NCI-H510A (cell line): ENCODE data around the gene SLC8B1.
"Not testable (repeated sequence)": the region's sequence is repeated elsewhere in the genome, so short reads cannot be mapped to it uniquely, and the experiment has no call there.

Experiments
- DNase-seq: peaks from one replicate; lab custom pipeline; 2025; lab: John Stamatoyannopoulos, UW

Gene SLC8B1

GRCh38 chr12:113354192-113354591 lies 19.3 kb upstream of the SLC8B1 start:
- not testable (repeated sequence) for DNase-seq

DNA sequence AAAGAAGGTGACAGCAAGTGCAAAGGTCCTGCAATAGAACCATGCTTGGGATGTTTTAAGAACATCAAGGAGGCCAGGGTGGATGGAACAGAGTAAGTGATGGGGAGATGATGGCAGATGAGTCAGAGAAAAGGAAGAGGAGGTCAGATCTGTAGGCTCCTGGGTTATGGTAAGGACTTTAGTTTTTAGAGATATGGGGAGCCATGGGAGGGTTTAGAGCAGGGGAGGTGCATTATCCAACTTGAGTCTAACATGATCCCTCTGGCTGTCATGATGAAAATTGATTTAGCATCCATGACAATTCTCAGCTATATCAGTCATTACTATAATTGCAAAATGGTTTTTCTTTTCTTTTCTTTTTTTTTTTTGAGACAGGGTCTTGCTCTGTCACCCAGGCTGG lies 16.2 kb upstream of the SLC8B1 start:
- DNase-seq = no peak

GRCh38 chr12:113348849-113349536 lies 14.1 kb upstream of the SLC8B1 start:
- no peak for DNase-seq

DNA sequence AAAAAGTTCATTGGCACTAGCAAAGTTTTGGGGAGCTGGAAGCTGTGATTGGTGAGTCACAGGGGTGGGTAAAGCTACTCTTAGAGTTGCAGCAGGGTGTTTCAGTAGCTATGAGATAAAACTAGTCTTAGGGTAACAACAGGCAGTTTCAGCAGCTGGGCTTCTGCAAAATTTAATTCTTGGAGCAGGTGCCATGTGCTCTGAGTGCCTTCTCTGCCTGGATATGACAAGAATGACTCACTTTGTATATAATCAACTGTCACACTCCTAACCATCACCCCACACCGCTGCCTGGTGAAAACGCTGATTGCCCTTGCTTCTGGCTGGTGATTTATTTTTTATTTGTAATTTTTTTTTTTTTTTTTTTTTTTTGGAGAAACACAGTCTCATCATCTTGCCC lies 13.0 kb upstream of the SLC8B1 start:
- DNase-seq = no peak

- no peak for DNase-seq
Measured at GRCh38 chr12:113347107-113347506, 12.2 kb upstream of the SLC8B1 start.

GRCh38 chr12:113346353-113346752 lies 11.4 kb upstream of the SLC8B1 start:
- no peak for DNase-seq

DNA sequence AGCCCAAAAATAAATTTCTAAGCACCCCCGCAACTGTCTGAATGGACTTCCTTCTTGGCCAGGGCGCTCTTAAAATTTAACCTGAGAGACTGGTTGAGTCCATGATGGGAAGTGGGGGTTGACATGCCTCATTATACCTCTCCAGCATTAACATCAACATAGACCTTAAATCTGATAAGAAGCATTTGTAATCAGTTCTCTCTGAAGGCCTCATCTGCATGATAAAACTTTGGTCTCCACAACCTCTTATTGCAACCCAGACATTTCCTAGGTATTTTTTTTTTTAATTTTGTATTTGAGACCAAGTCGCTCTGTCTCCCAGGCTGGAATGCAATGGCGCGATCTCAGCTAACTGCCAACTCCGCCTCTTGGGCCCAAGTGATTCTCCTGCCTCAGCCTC lies 10.4 kb upstream of the SLC8B1 start:
- no peak for DNase-seq

DNA sequence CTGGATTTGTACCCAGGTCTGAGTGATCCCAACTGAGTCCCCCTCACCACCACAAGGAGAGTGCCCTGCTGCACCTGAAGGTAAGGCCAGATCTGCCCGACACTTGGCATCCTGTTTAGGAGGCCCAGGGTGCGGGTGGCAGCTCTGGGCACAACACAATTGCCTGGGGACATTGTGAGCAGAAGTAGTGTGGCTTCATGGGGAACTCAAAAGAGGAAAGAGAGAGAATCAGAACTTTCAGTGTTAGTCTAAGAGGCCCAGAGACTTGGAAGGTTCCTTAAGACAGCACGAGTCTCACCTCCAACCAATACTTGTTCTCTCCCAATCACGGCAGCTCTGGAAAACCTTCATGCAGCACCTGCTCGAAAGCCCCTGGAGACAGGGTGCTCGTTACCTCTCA lies 6.6 kb upstream of the SLC8B1 start:
- no peak for DNase-seq

- DNase-seq = no peak
Measured at GRCh38 chr12:113340061-113340460, 5.2 kb upstream of the SLC8B1 start.

- DNase-seq = no peak
Measured at GRCh38 chr12:113339540-113339939, 4.6 kb upstream of the SLC8B1 start.

GRCh38 chr12:113333877-113334785 lies 778 bp downstream of the SLC8B1 start:
- no peak for DNase-seq

DNA sequence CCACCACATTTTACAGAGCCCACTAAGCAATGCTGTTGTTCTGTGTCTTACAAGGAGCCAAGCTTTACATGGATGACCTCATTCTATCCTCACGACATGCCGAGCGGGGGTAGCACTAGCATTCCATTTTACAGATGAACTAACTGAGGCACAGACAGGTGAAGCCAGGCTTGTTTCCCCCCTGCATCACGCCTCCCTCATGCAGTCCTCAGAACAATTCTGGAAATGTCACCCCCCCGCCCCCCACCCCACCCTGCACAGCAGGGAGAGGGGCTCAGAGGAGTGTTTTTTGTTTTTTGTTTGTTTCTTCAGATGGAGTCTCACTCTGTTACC lies 1.5 kb downstream of the SLC8B1 start:
- DNase-seq = no peak

DNA sequence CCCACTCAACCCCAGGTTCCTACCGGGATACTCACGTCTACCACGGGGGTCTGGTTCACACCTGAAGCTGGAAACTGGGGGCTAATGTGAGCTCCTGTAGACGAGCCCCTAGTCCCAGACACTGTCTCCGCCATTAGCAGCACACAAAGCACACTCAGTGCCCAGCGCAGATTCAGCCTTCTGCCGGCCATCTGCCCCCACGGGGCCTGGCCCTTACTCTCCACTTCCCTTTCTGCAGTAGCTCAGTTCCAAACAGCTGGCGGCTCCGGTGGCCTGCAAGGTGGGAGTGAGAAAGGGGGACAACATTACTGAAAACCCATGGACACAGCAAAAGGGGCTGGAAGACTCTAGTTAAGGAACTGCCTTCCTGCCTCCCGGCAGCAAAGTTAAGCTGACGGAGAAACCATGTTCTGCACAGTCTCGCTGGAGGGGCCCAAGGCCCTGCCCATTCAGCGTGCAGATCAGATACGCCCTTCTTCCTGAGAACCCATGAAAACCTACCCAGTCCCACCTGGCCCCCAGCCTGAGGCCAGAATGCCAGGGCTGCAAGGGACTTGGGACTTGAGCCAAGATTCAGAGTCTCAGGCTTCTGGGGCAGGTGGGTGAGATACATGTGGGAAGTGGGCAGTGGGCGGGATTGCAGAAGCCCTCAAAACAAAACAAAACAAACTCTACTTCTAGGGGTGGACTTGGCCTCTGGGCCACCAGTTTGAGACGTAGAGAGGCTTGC lies 2.1 kb downstream of the SLC8B1 start:
- DNase-seq = no peak

DNA sequence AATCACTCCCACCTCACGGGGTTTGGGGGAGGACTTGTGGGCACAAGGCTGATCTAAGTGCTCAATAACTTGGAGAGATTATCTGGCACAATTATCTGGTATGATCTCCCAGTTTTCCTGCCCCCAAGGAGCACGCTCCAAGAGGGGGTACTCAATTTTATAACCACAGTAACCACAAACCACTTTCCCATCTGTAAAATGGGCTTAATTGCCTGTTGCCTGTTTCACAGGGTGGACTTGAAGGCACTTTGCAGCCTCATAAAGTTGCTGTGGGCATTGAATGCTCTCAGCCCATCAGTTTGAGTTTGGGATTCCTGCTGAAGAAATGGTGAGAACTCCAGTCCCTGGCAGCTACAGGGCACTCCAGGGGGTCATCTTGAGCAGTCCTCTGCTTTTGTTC lies 4.4 kb downstream of the SLC8B1 start:
- DNase-seq = no peak

GRCh38 chr12:113329791-113330417 lies 5.0 kb downstream of the SLC8B1 start:
- no peak for DNase-seq

DNA sequence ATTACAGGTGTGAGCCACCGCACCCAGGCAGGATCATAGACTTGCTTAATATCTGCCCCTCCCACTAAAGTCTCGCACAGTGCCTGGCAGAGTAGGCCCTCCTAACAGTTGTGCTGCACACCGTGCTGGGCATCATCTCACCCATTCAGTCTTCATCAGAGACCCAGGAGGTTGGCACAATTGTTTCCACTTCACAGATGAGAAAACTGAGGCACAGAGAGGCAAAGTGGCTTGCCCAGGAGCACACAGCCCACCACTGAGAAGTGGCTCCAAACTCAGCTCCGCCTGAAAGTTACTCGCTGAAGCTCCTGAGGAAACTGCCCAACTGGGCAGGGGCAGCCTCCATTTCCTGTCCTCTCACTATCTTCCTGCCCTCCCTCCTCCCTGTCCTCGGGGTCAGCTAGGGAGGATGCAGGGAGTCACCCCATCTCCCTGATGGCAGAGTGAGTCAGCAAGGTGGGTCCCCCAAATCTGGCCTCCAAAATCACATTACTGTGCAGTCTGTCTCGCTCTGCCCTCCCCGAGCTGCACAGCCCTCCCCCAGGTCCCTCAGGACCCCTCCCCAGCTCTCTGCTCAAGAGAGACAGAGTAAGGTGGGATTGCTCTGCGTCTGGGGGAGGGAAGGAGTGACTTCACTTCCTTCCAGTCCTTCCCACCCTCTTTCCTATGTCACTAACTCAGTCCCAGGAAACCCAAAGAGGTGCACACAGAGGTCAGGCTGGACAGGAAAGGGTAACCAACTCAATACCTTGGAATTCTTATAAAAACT lies 5.7 kb downstream of the SLC8B1 start:
- DNase-seq = no peak

GRCh38 chr12:113328368-113328889 lies 6.5 kb downstream of the SLC8B1 start:
- no peak for DNase-seq

DNA sequence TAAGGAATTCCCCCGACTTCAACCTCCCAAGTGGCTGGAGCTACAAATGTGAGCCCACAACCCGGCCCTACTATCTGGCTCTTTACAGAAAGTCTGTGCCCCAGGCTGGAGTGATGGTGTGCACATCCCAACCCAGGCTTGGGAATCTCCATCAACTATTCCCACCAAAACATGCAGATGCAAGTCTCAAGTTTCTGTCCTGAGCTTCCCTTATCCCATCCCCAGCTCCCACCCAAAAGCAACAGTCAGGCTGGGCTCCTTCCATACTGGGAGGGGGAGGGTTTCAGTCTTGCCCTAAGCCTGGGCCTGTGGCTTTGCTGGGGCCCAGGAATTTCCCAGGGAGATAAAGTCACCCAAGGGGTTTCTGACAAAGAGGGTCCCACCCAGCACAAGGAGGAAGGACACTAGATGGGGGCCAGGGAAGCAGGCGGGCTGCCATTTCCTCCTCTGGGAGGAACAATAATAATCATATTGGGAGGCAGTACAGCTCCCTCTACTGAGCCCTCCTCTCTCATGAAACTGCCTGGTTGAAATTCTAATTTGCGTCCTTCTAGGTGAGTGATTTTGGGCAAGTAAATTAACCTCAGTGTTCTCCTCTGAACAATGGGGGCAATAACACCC lies 8.0 kb downstream of the SLC8B1 start:
- no peak for DNase-seq

- DNase-seq = no peak
Measured at GRCh38 chr12:113325916-113326315, 9.0 kb downstream of the SLC8B1 start.

- no peak for DNase-seq
Measured at GRCh38 chr12:113322343-113322742, 12.6 kb downstream of the SLC8B1 start.

DNA sequence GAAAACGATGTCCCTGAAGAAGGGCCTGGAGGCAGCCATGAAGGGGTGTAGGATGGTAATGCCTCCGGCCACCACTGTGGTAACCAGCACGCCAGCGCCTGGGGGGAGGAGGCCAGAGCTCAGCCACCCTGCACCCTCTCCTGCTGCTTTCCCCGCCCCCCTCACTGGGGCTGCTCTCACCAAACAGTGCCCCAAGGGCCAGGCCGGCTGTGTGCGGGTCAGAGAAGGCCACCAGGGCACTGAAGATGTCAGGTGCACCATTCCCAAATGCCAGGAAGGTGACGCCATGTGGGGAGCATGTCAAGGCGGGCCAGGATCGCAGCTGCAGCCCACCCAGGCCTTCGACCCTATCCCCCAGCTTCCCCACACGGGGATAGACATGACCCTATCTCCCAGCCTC lies 14.5 kb downstream of the SLC8B1 start:
- DNase-seq = no peak
